ENCODE results near the gene REG3A.

REG3A gene

DNA sequence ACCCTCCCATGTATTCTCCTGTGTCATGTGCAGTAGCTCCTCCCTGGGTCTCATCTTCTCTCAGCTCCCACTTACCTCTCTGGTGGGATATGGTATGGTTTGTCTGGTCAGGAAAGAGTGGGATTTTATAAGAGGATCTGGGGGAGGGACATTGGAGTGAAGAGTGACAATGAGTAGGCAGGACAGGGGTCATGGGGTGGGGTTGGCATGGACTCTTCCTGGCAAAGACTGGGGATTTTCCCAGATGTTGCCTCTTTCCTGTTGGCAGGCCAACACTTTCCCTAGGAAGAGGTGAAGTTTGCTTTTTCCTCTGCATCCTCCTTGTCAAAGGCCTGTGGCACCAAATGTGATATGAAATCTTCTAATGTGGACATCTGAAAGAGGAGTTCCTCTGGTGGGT lies at the start of gene REG3A:
Gene REG3A (minus strand): TSS at position 101 of the 400 bp plus-strand sequence. CDS start 348 bp downstream, outside the sequence.
- no peaks in the 10 kb centered on the region for H3K27me3 ChIP-seq (ENCODE audit: control insufficient read depth, insufficient read depth, low read length)
- H3K4me3 ChIP-seq (ENCODE audit: low read depth, low read length): no peak within 1 kb of the TSS
- no peak within 1 kb of the TSS for H3K9ac ChIP-seq (ENCODE audit: low read length)
- no peak within 1 kb of the TSS for H3K27ac ChIP-seq (ENCODE audit: low read depth, low read length)
- H3K9me3 ChIP-seq (ENCODE audit: control insufficient read depth, insufficient read depth, low read depth, low read length): no peaks in the 10 kb centered on the region
- H3K36me3 ChIP-seq (ENCODE audit: control insufficient read depth, insufficient read depth, low read length): no peaks in the 10 kb centered on the region
- H3K4me1 ChIP-seq (ENCODE audit: control insufficient read depth, insufficient read depth, low read length): no peaks in the 10 kb centered on the region

DNA sequence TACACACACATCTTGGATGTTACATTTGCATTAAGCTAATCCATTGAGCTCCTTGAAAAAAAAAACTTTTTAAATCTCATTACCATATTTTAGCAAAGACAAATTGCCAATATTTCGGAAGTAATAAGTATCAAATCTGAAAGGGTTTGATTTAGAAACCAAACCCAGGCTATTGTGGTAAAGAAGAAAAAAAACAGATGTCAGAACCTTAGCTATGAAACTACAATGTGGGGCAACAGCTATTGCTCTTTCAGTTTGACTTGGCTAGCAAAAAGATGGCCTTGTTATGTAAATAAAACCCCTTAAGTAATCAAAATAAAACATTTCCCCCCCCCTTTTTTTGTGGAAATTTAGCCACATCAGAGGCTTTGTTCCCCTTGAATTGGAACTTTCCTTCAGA lies 41.2 kb upstream of the REG3A start:
- Histone ChIP-seq H3K9me3 (ENCODE audit: control insufficient read depth, insufficient read depth, low read depth, low read length) (no peaks in the 10 kb centered on the region), H3K27me3 (ENCODE audit: control insufficient read depth, insufficient read depth, low read length) (no peaks in the 10 kb centered on the region), H3K4me1 (ENCODE audit: control insufficient read depth, insufficient read depth, low read length) (peaks cover 29% of the 10 kb centered on the region; the same call in 1 of the 2 replicates), H3K9ac (ENCODE audit: low read length) (no peak overlapping the region), H3K4me3 (ENCODE audit: low read depth, low read length) (no peak overlapping the region), H3K36me3 (ENCODE audit: control insufficient read depth, insufficient read depth, low read length) (no peaks in the 10 kb centered on the region), H3K27ac (ENCODE audit: low read depth, low read length) (no peak overlapping the region)

DNA sequence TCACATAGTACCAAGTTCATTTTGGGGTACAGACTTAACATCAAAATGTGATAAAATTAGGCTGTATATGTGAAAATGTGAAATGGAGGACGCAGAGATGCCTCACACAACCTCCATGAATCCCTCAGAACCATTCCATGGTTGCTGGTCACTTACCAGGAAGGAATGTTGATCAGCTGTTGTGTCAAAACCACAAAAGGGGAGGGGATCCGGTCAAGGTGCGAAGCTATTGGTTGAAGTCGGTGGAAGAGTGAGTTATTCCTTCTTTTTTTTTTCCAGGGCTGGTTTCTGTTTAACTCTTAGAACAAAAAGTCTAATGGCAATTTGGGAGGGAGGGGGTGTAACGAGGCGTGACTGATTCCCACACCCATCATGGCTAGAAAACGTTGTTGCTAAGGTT lies 32.3 kb upstream of the REG3A start:
- peaks cover 21% of the 10 kb centered on the region; the same call in 1 of the 2 replicates for H3K27me3 ChIP-seq (ENCODE audit: control insufficient read depth, insufficient read depth, low read length)
- no peak overlapping the region for H3K4me3 ChIP-seq (ENCODE audit: low read depth, low read length)
- no peaks in the 10 kb centered on the region for H3K9me3 ChIP-seq (ENCODE audit: control insufficient read depth, insufficient read depth, low read depth, low read length)
- no peak overlapping the region for H3K27ac ChIP-seq (ENCODE audit: low read depth, low read length)
- H3K4me1 ChIP-seq (ENCODE audit: control insufficient read depth, insufficient read depth, low read length): 0 out of 2 replicates have a peak, but pooled peaks cover 6% of the 10 kb centered on the region
- H3K9ac ChIP-seq (ENCODE audit: low read length): no peak overlapping the region
- no peaks in the 10 kb centered on the region for H3K36me3 ChIP-seq (ENCODE audit: control insufficient read depth, insufficient read depth, low read length)

DNA sequence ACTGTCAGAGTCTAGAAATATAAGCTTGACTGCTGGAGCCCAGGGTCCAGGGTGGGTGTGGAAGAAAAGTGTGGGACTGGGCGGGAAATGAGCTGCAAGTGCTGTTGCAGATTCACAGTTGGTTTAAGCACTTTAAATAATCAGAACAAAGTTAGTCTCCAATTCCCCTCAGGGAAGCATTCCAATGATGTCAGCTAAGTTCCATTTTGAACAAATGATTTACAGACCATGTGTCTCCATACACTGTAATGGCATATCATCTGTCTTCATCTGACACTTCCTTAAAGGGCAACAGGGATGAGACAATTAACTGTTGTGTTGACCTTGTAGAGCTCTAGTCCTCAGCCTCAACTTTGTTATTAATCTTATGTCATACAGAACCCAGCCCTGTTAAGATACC lies 31.5 kb upstream of the REG3A start:
- Histone ChIP-seq H3K9me3 (ENCODE audit: control insufficient read depth, insufficient read depth, low read depth, low read length) (no peaks in the 10 kb centered on the region), H3K9ac (ENCODE audit: low read length) (no peak overlapping the region), H3K27ac (ENCODE audit: low read depth, low read length) (no peak overlapping the region), H3K4me1 (ENCODE audit: control insufficient read depth, insufficient read depth, low read length) (0 out of 2 replicates have a peak, but pooled peaks cover 6% of the 10 kb centered on the region), H3K4me3 (ENCODE audit: low read depth, low read length) (no peak overlapping the region), H3K36me3 (ENCODE audit: control insufficient read depth, insufficient read depth, low read length) (no peaks in the 10 kb centered on the region), H3K27me3 (ENCODE audit: control insufficient read depth, insufficient read depth, low read length) (peaks cover 21% of the 10 kb centered on the region; the same call in 1 of the 2 replicates)

DNA sequence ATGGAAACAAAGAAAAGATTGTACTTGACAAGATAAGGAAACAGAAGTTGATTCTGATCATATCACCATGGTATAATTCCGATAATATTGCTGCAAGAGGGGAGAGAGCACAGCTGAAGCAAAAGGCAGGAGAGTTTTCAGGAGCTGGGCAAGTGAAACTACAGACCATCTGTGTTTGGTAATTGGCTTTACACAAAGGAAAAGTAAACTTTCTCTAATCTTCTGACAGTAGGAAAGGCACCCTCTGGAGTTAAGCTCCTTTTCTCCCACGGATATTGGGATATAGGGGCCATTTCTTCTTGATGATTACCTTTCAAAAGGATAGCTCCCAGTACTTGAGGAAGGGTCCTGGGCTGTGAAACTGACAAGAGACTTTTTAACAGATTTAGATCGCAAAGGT lies 29.9 kb upstream of the REG3A start:
- H3K9me3 ChIP-seq (ENCODE audit: control insufficient read depth, insufficient read depth, low read depth, low read length): no peaks in the 10 kb centered on the region
- no peaks in the 10 kb centered on the region for H3K36me3 ChIP-seq (ENCODE audit: control insufficient read depth, insufficient read depth, low read length)
- H3K4me1 ChIP-seq (ENCODE audit: control insufficient read depth, insufficient read depth, low read length): 0 out of 2 replicates have a peak, but pooled peaks cover 6% of the 10 kb centered on the region
- no peak overlapping the region for H3K9ac ChIP-seq (ENCODE audit: low read length)
- no peak overlapping the region for H3K4me3 ChIP-seq (ENCODE audit: low read depth, low read length)
- H3K27me3 ChIP-seq (ENCODE audit: control insufficient read depth, insufficient read depth, low read length): peaks cover 21% of the 10 kb centered on the region; the same call in 1 of the 2 replicates
- no peak overlapping the region for H3K27ac ChIP-seq (ENCODE audit: low read depth, low read length)

DNA sequence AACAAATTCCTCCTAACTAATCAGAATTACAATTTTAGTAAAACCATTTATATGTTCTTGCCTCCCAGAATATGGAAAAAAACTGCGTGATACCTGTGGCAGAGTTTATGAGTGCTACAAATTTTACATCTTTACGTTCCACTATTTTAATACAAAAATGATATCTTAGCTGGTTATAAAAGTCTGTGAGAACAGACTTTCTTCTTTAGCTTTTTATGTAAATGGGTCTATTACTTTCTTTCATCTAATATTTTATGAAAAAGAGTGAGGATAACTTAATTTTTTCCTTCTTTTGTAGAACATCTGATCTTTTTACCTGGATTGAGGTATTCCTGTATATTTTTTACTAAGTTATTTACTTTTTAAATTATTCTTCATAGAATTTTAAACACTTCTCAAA lies 22.1 kb upstream of the REG3A start:
- H3K36me3 ChIP-seq (ENCODE audit: control insufficient read depth, insufficient read depth, low read length): no peaks in the 10 kb centered on the region
- H3K27me3 ChIP-seq (ENCODE audit: control insufficient read depth, insufficient read depth, low read length): no peaks in the 10 kb centered on the region
- no peak overlapping the region for H3K27ac ChIP-seq (ENCODE audit: low read depth, low read length)
- H3K9ac ChIP-seq (ENCODE audit: low read length): no peak overlapping the region
- peaks cover 24% of the 10 kb centered on the region for H3K9me3 ChIP-seq (ENCODE audit: control insufficient read depth, insufficient read depth, low read depth, low read length)
- H3K4me3 ChIP-seq (ENCODE audit: low read depth, low read length): no peak overlapping the region
- H3K4me1 ChIP-seq (ENCODE audit: control insufficient read depth, insufficient read depth, low read length): no peaks in the 10 kb centered on the region

DNA sequence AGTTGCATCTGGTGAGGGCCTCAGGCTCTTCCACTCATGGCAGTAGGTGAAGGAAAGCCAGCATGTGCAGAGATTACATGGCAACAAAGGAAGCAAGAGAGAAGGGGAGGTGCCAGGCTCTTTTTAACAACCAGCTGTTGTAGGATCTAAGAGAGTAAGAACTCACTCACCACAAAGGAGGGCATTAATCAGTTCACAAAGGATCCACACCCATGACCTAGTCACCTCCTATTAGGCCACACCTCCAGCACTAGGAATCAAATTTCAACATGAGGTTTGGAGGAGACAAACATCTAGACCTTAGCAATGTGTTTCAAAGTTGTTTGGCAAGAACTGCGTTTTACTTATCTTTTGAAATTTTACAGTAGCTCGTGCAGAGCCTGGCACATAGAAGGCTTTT lies 20.5 kb upstream of the REG3A start:
- H3K9me3 ChIP-seq (ENCODE audit: control insufficient read depth, insufficient read depth, low read depth, low read length): peaks cover 24% of the 10 kb centered on the region
- H3K27me3 ChIP-seq (ENCODE audit: control insufficient read depth, insufficient read depth, low read length): no peaks in the 10 kb centered on the region
- no peak overlapping the region for H3K9ac ChIP-seq (ENCODE audit: low read length)
- no peak overlapping the region for H3K27ac ChIP-seq (ENCODE audit: low read depth, low read length)
- H3K36me3 ChIP-seq (ENCODE audit: control insufficient read depth, insufficient read depth, low read length): no peaks in the 10 kb centered on the region
- H3K4me3 ChIP-seq (ENCODE audit: low read depth, low read length): no peak overlapping the region
- H3K4me1 ChIP-seq (ENCODE audit: control insufficient read depth, insufficient read depth, low read length): no peaks in the 10 kb centered on the region

DNA sequence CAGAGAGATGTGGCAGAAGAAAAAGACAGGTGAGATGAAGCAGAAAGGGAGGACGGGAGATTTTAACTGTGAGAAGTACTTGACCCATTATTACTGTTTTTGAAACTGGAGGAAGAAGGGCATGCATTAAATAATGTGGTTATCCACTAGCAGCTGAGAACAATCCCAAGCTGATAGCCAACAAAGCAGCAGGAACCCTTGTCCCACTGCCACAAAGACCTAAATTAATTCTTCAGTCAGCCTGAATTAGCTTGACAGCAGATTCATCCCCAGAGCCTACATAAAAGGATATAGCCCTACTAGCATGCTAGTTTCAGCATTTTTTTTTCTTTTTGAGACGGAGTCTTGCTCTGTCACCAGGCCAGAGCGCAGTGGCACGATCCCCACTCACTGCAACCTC lies 19.5 kb upstream of the REG3A start:
- Histone ChIP-seq H3K4me1 (ENCODE audit: control insufficient read depth, insufficient read depth, low read length) (no peaks in the 10 kb centered on the region), H3K9me3 (ENCODE audit: control insufficient read depth, insufficient read depth, low read depth, low read length) (peaks cover 24% of the 10 kb centered on the region), H3K9ac (ENCODE audit: low read length) (no peak overlapping the region), H3K4me3 (ENCODE audit: low read depth, low read length) (no peak overlapping the region), H3K27ac (ENCODE audit: low read depth, low read length) (no peak overlapping the region), H3K27me3 (ENCODE audit: control insufficient read depth, insufficient read depth, low read length) (no peaks in the 10 kb centered on the region), H3K36me3 (ENCODE audit: control insufficient read depth, insufficient read depth, low read length) (no peaks in the 10 kb centered on the region)

DNA sequence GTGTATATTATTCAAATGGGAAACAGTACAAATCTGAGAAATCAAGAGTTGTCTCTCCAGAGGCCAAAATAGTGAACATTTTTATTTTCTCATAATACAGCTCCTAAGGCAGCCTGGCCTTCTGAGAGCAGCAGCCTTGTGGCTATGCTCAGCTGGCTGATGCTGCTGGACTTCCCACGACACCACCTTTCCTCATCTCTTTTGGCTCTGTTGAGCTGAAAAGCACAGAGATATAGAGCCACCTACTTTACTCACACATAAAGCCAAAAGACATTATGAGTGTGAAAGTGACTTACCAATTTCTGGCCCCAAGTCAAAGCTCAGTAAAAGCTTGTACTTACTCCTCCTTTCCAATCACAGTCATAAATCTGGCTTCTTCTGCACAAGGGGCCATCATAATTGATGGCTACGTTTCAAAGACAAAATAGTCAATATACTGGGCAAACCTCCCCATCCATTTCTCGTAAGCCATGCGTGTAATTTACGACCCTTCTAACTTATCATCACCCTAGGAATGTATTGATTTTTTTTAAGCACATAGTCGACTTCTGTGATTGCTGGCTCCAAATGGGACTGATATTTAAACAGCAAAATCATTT lies 18.6 kb upstream of the REG3A start:
- H3K4me1 ChIP-seq (ENCODE audit: control insufficient read depth, insufficient read depth, low read length): no peaks in the 10 kb centered on the region

DNA sequence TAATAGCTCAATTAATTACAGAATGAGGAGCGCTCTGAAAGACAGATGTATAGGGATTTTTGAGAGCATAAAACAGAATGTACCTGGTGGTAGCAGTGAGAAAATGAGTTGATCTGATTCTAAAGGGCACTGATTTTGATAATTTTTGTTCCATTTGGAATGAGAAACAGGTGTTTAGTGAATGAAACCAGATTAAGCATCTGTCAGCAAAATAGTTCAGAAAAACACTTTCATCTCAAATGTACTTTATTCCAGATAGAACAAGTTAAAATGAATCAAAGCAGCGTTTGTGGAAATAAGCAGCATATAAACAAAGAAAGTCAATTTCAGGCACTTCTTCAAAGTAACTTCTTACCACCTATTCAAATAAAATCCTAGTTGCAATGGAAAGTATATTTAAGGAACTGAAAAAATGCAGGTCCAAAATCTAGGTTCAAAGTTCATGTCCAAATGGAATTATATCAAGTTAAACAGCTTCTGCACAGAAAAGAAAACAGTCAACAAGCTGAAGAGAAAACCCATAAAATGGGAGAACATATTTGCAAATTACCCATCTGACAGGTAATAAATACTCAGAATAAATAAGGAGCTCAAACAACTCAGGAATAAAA lies 11.9 kb upstream of the REG3A start:
- H3K9ac ChIP-seq (ENCODE audit: low read length): no peak overlapping the region
- no peaks in the 10 kb centered on the region for H3K36me3 ChIP-seq (ENCODE audit: control insufficient read depth, insufficient read depth, low read length)
- no peaks in the 10 kb centered on the region for H3K27me3 ChIP-seq (ENCODE audit: control insufficient read depth, insufficient read depth, low read length)
- H3K4me1 ChIP-seq (ENCODE audit: control insufficient read depth, insufficient read depth, low read length): no peaks in the 10 kb centered on the region
- 0 out of 2 replicates have a peak, but pooled peaks cover 3% of the 10 kb centered on the region for H3K9me3 ChIP-seq (ENCODE audit: control insufficient read depth, insufficient read depth, low read depth, low read length)
- no peak overlapping the region for H3K27ac ChIP-seq (ENCODE audit: low read depth, low read length)
- H3K4me3 ChIP-seq (ENCODE audit: low read depth, low read length): no peak overlapping the region

More for the DNA sequence above, 18.6 kb upstream of the REG3A start:
- no peak overlapping the region for H3K9ac ChIP-seq (ENCODE audit: low read length)
- no peaks in the 10 kb centered on the region for H3K27me3 ChIP-seq (ENCODE audit: control insufficient read depth, insufficient read depth, low read length)
- no peaks in the 10 kb centered on the region for H3K36me3 ChIP-seq (ENCODE audit: control insufficient read depth, insufficient read depth, low read length)
- H3K27ac ChIP-seq (ENCODE audit: low read depth, low read length): no peak overlapping the region
- H3K9me3 ChIP-seq (ENCODE audit: control insufficient read depth, insufficient read depth, low read depth, low read length): peaks cover 24% of the 10 kb centered on the region
- no peak overlapping the region for H3K4me3 ChIP-seq (ENCODE audit: low read depth, low read length)

DNA sequence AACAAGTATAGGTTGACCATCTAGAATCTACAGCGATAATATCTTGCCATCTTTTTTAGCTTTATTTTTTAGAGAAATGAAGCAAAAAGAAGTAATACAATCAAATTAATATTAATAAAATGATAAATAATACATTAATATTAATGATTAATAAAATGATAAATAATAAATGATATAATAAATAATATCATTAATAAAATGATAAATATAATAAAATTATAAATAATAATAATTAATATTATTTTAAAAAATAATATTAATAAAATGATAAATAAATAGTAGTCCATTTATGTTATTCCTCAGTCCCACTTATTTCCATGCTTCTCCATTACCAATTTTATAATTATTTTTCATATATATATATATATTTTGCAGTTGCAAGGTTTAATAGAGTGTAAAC lies 3.2 kb upstream of the REG3A start:
- Histone ChIP-seq H3K27ac (ENCODE audit: low read depth, low read length) (no peak overlapping the region), H3K4me1 (ENCODE audit: control insufficient read depth, insufficient read depth, low read length) (no peaks in the 10 kb centered on the region), H3K4me3 (ENCODE audit: low read depth, low read length) (no peak overlapping the region), H3K9ac (ENCODE audit: low read length) (no peak overlapping the region), H3K9me3 (ENCODE audit: control insufficient read depth, insufficient read depth, low read depth, low read length) (no peaks in the 10 kb centered on the region), H3K36me3 (ENCODE audit: control insufficient read depth, insufficient read depth, low read length) (no peaks in the 10 kb centered on the region), H3K27me3 (ENCODE audit: control insufficient read depth, insufficient read depth, low read length) (no peaks in the 10 kb centered on the region)
